ENCODE measurements around the gene MT1A. TPM values are rescaled to one million over a fixed set of nuclear protein-coding genes. Genes with fewer than 3 reads are reported as not detected.

MT1A gene
- total and polyA plus RNA-seq, 7 experiments from 2014 or later = 0.92 TPM; not detected in 6

GRCh38 chr16:56636616-56637413 lies 1.7 kb upstream of the MT1A start:
- Histone ChIP-seq H3K27ac (ENCODE audit: low read depth, low read length) (no peak overlapping the region), H3K9me3 (ENCODE audit: control insufficient read depth in 2 of 3, low read length in 3 of 3) (no peaks in the 10 kb centered on the region), H3K27me3 (ENCODE audit: control insufficient read depth in 2 of 2, insufficient read depth in 2 of 2, low read length in 2 of 2) (peaks cover 7 to 35% of the 10 kb centered on the region in 2 donors), H3K36me3 (ENCODE audit: control insufficient read depth in 2 of 3, insufficient read depth in 3 of 3, low read length in 3 of 3) (no peaks in the 10 kb centered on the region), H3K4me1 (ENCODE audit: control insufficient read depth in 2 of 2, insufficient read depth in 2 of 2, low read length in 2 of 2) (peaks cover 4 to 10% of the 10 kb centered on the region in 2 donors), H3K4me3 (ENCODE audit: low read length) (no peak overlapping the region)
- peaks cover 18 to 43% (median 29%) of the 10 kb centered on the region in 7 donors for H3K4me1 Mint-ChIP-seq
- peaks cover 0 to 2% (median 0%) of the 10 kb centered on the region in 5 donors for H3K36me3 Mint-ChIP-seq
- no peak for ATAC-seq
- no peak for DNase-seq
- ChIA-PET POLR2A (interaction anchor here (1.1 kb wide), 1 partner anchor 28 kb away, joined by 3 read pairs; the partner anchor contains the start of gene MT2A), CTCF (interaction anchor here (0.6 to 1.3 kb wide), 3 partner anchors 9 to 142 kb away, joined by 3 to 4 read pairs (median 3); no protein-coding TSS in a partner anchor)
- intact Hi-C loops (cut with micrococcal nuclease) = no loop called here
- peak overlapping the region in 1 of 10 donors; percentile 57 for H3K4me3 Mint-ChIP-seq
- peaks cover 0 to 6% (median 0%) of the 10 kb centered on the region in 11 donors for H3K9me3 Mint-ChIP-seq
- H3K27ac Mint-ChIP-seq = no peak overlapping the region
- H3K27me3 Mint-ChIP-seq = peaks cover 79 to 92% (median 85%) of the 10 kb centered on the region in 5 donors

DNA sequence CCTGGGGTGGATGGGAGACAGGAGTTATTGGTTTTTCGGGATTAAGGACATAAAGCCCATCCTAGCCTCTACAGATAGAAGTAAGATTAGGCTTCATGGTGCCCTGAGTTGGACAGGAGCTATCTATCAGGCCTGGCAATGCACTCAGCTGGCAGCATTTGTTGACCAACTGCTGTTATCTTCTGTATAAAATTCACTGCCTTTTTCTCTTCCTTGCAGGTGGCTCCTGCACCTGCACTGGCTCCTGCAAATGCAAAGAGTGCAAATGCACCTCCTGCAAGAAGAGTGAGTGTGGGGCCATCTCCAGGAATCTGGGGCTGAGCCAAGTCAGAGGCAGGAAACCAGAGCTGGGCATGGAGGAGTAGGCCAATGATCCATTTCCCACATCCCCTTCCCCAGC lies 579 bp downstream of the MT1A start:
- H3K4me1 Mint-ChIP-seq = peaks cover 27 to 55% (median 38%) of the 10 kb centered on the region in 7 donors

GRCh38 chr16:56640076-56640475 lies 1.6 kb downstream of the MT1A start:
- H3K27me3 Mint-ChIP-seq = peaks cover 54 to 85% (median 57%) of the 10 kb centered on the region in 5 donors

More for the DNA sequence above, 579 bp downstream of the MT1A start:
- intact Hi-C loops (cut with micrococcal nuclease) = no loop called here
- Mint-ChIP-seq H3K27me3 (peaks cover 64 to 90% (median 67%) of the 10 kb centered on the region in 5 donors), H3K36me3 (peaks cover 0 to 2% (median 0%) of the 10 kb centered on the region in 5 donors), H3K9me3 (peaks cover 0 to 4% (median 0%) of the 10 kb centered on the region in 11 donors), H3K4me3 (no peak overlapping the region), H3K27ac (no peak overlapping the region)
- no peaks in the 10 kb centered on the region for H3K36me3 ChIP-seq (ENCODE audit: control insufficient read depth in 2 of 3, insufficient read depth in 3 of 3, low read length in 3 of 3)
- H3K9me3 ChIP-seq (ENCODE audit: control insufficient read depth in 2 of 3, low read length in 3 of 3) = no peaks in the 10 kb centered on the region
- H3K27ac ChIP-seq (ENCODE audit: low read depth, low read length) = no peak overlapping the region
- no peak overlapping the region for H3K4me3 ChIP-seq (ENCODE audit: low read length)
- no peak for DNase-seq
- peaks cover 7 to 23% of the 10 kb centered on the region in 2 donors for H3K4me1 ChIP-seq (ENCODE audit: control insufficient read depth in 2 of 2, insufficient read depth in 2 of 2, low read length in 2 of 2)
- H3K27me3 ChIP-seq (ENCODE audit: control insufficient read depth in 2 of 2, insufficient read depth in 2 of 2, low read length in 2 of 2) = peaks cover 7 to 23% of the 10 kb centered on the region in 2 donors
- no peak for ATAC-seq
- ChIA-PET POLR2A (interaction anchor here (0.9 kb wide), 1 partner anchor 11 kb away, joined by 4 read pairs; no protein-coding TSS in a partner anchor), CTCF (no interaction called here)

GRCh38 chr16:56641166-56641565 lies 2.7 kb downstream of the MT1A start:
- no peak overlapping the region for H3K4me3 ChIP-seq (ENCODE audit: low read length)
- ChIA-PET POLR2A (no interaction called here), CTCF (interaction anchor here (0.5 kb wide), 1 partner anchor 105 kb away, joined by 5 read pairs; no protein-coding TSS in a partner anchor)
- H3K36me3 ChIP-seq (ENCODE audit: control insufficient read depth in 2 of 3, insufficient read depth in 3 of 3, low read length in 3 of 3) = no peaks in the 10 kb centered on the region
- no peak overlapping the region for H3K27ac ChIP-seq (ENCODE audit: low read depth, low read length)
- H3K9me3 ChIP-seq (ENCODE audit: control insufficient read depth in 2 of 3, low read length in 3 of 3) = no peaks in the 10 kb centered on the region
- no peak overlapping the region for H3K27ac Mint-ChIP-seq
- H3K36me3 Mint-ChIP-seq = no peaks in the 10 kb centered on the region
- peaks cover 4 to 10% of the 10 kb centered on the region in 2 donors for H3K27me3 ChIP-seq (ENCODE audit: control insufficient read depth in 2 of 2, insufficient read depth in 2 of 2, low read length in 2 of 2)
- intact Hi-C loops (cut with micrococcal nuclease) = loop anchor here in 1 of 2 donors (5.0 kb wide), 1 partner anchor 41 kb away; the partner anchor contains the start of gene MT1X
- peaks cover 21 to 48% (median 33%) of the 10 kb centered on the region in 7 donors for H3K4me1 Mint-ChIP-seq
- H3K9me3 Mint-ChIP-seq = peaks cover 0 to 2% (median 0%) of the 10 kb centered on the region in 11 donors
- no peak overlapping the region for H3K4me3 Mint-ChIP-seq
- H3K27me3 Mint-ChIP-seq = peaks cover 47 to 85% (median 49%) of the 10 kb centered on the region in 5 donors
- DNase-seq = no peak
- ATAC-seq = no peak
- H3K4me1 ChIP-seq (ENCODE audit: control insufficient read depth in 2 of 2, insufficient read depth in 2 of 2, low read length in 2 of 2) = peaks cover 11 to 16% of the 10 kb centered on the region in 2 donors

More at GRCh38 chr16:56640076-56640475, 1.6 kb downstream of the MT1A start:
- no peaks in the 10 kb centered on the region for H3K9me3 ChIP-seq (ENCODE audit: control insufficient read depth in 2 of 3, low read length in 3 of 3)
- Mint-ChIP-seq H3K9me3 (peaks cover 0 to 2% (median 0%) of the 10 kb centered on the region in 11 donors), H3K27ac (no peak overlapping the region), H3K4me3 (peak overlapping the region in 1 of 10 donors; percentile 30), H3K36me3 (no peaks in the 10 kb centered on the region), H3K4me1 (peaks cover 28 to 56% (median 35%) of the 10 kb centered on the region in 7 donors)
- DNase-seq (no peak), ATAC-seq (no peak)
- intact Hi-C loops (cut with micrococcal nuclease) = loop anchor here in 1 of 2 donors (5.0 kb wide), 1 partner anchor 42 kb away; the partner anchor contains the start of gene MT1X
- no peaks in the 10 kb centered on the region for H3K36me3 ChIP-seq (ENCODE audit: control insufficient read depth in 2 of 3, insufficient read depth in 3 of 3, low read length in 3 of 3)
- peaks cover 11 to 21% of the 10 kb centered on the region in 2 donors for H3K4me1 ChIP-seq (ENCODE audit: control insufficient read depth in 2 of 2, insufficient read depth in 2 of 2, low read length in 2 of 2)
- H3K27ac ChIP-seq (ENCODE audit: low read depth, low read length) = no peak overlapping the region
- CTCF ChIA-PET = no interaction called here
- H3K27me3 ChIP-seq (ENCODE audit: control insufficient read depth in 2 of 2, insufficient read depth in 2 of 2, low read length in 2 of 2) = peaks cover 4 to 14% of the 10 kb centered on the region in 2 donors
- POLR2A ChIA-PET = interaction anchor here (1.0 kb wide), 1 partner anchor 122 kb away, joined by 3 read pairs; no protein-coding TSS in a partner anchor
- no peak overlapping the region for H3K4me3 ChIP-seq (ENCODE audit: low read length)

DNA sequence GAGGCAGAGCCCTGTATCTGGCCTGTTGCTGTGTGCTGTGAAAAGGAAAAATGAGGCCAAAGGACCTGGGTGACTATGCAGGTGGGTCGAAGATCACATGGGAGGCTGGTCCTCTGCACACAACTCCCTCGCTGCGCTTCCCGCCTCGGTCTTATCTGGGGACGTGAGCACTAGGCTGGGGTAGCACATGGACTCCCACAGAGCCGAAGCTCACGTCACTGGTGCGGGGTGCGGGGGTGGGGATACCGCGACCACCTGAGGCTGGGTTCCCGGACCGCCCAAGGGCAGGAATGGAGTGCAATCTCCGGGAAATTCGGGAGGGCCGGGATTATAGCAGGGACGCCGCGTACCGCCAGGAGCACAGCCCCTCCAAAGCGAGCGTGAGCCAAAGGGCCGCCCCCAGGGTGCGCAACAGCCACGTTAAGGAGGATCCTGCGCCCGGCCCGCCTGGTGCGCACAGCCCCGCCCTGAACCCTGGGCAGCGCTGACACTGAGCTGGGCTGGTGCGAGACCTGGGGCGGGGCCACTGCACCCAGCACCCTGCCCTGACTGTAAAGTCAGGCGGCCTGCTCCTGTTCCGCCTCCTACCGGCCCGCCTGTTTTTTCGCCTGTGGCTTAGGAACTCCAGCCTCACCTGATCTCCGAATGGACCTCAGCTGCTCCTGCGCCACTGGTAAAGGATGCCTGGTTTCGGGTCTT lies 4.8 kb downstream of the MT1A start:
- DNase-seq = peak; percentile 42 to 79 (median 57)
- Mint-ChIP-seq H3K4me3 (peak overlapping the region; percentile 60 to 84 (median 80)), H3K27me3 (peaks cover 28 to 84% (median 34%) of the 10 kb centered on the region in 5 donors), H3K36me3 (no peaks in the 10 kb centered on the region), H3K4me1 (peaks cover 15 to 31% (median 25%) of the 10 kb centered on the region in 7 donors), H3K27ac (peak overlapping the region in 5 of 9 donors; percentile 37 to 67 (median 54)), H3K9me3 (peaks cover 0 to 2% (median 0%) of the 10 kb centered on the region in 11 donors)
- Histone ChIP-seq H3K4me1 (ENCODE audit: control insufficient read depth in 2 of 2, insufficient read depth in 2 of 2, low read length in 2 of 2) (peaks cover 11 to 16% of the 10 kb centered on the region in 2 donors), H3K36me3 (ENCODE audit: control insufficient read depth in 2 of 3, insufficient read depth in 3 of 3, low read length in 3 of 3) (no peaks in the 10 kb centered on the region), H3K27ac (ENCODE audit: low read depth, low read length) (peak overlapping the region; percentile 40), H3K4me3 (ENCODE audit: low read length) (peak overlapping the region; percentile 48), H3K27me3 (ENCODE audit: control insufficient read depth in 2 of 2, insufficient read depth in 2 of 2, low read length in 2 of 2) (peaks cover 0 to 4% of the 10 kb centered on the region in 2 donors), H3K9me3 (ENCODE audit: control insufficient read depth in 2 of 3, low read length in 3 of 3) (no peaks in the 10 kb centered on the region)
- ATAC-seq = peak; percentile 99
- intact Hi-C loops (cut with micrococcal nuclease) = loop anchor here (1.0 to 5.0 kb wide), 12 partner anchors 14 to 129 kb away; partner anchors contain the start of genes MT1E (in 2 of the 2), MT1F (in 2 of the 2), MT1X (in 2 of the 2) and MT2A (in 2 of the 2)
- ChIA-PET CTCF (interaction anchor here (0.7 to 2.5 kb wide), 11 partner anchors 19 to 208 kb away, joined by 3 to 10 read pairs (median 3); partner anchors contain the start of gene MT1X), POLR2A (interaction anchor here (0.9 to 1.7 kb wide), 7 partner anchors 9 to 39 kb away, joined by 3 to 9 read pairs (median 5); partner anchors contain the start of genes MT1X and MT2A)
